Measurements from ENCODE around the gene POLDIP2.

The POLDIP2 gene

GRCh38 chr17:28397687-28398279 is 40.5 kb upstream of the POLDIP2 start:
- Histone ChIP-seq H3K27me3 (ENCODE audit: control insufficient read depth, insufficient read depth, low read length) (peaks cover 29% of the 10 kb centered on the region), H3K4me1 (ENCODE audit: control insufficient read depth, insufficient read depth, low read length) (peaks cover 12% of the 10 kb centered on the region), H3K4me3 (ENCODE audit: low read depth, low read length) (no peak overlapping the region), H3K36me3 (ENCODE audit: control insufficient read depth, insufficient read depth, low read length) (no peaks in the 10 kb centered on the region), H3K9me3 (ENCODE audit: control insufficient read depth, insufficient read depth, low read length) (no peaks in the 10 kb centered on the region), H3K9ac (ENCODE audit: low read depth, low read length) (no peak overlapping the region)

DNA sequence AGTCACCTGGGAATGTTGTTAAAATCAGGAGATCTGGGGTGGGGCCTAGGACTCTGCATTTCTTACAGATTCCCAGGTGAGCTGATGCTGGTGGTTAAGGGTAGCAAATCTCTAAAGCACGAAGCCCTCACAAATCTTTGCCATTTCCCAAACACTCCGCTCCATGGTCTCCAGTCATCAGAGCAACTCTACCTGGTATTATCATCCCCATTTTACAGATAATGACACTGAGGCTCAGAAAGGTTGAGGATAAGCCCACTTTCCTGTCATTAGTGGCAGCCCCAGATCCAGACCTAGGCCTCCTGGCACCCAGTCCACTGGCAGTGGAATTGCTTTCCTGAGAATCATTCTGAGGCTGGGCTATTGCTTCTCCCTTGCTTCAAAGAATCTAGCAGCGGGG is 39.9 kb upstream of the POLDIP2 start:
- Histone ChIP-seq H3K4me3 (ENCODE audit: low read depth, low read length) (no peak overlapping the region), H3K27me3 (ENCODE audit: control insufficient read depth, insufficient read depth, low read length) (peaks cover 26% of the 10 kb centered on the region), H3K9ac (ENCODE audit: low read depth, low read length) (no peak overlapping the region), H3K9me3 (ENCODE audit: control insufficient read depth, insufficient read depth, low read length) (no peaks in the 10 kb centered on the region), H3K36me3 (ENCODE audit: control insufficient read depth, insufficient read depth, low read length) (no peaks in the 10 kb centered on the region), H3K4me1 (ENCODE audit: control insufficient read depth, insufficient read depth, low read length) (peaks cover 8% of the 10 kb centered on the region)

DNA sequence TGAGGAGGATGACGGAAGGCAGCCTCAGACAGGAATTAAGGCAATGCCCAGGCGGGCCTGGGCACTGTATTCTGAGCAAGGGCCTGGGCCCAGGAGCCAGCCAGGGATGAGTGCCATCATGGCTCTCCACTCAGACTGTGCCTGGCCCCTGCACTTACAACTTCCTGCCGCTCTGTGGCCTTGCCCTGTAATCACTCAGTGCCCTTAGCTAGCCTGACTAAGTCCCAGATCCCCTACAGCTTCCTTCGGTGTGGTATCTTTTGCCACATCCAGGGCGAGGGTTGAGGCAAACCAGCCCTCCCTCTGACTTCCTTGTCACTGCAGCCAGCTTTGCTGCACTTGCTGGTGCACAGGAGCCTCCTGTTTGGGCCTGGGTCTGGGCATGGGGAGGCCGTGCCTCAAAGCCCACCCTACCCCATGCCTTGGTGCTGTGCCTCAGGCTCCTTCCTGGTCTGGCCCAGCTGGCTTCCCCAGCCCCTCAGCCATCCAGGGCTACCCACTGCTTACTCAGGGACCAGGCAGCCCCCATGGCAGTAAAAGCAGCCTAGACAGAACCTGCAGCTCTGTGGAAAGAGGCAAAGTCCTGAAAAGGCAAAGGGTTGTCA is 39.4 kb upstream of the POLDIP2 start:
- no peak overlapping the region for H3K9ac ChIP-seq (ENCODE audit: low read depth, low read length)
- no peaks in the 10 kb centered on the region for H3K36me3 ChIP-seq (ENCODE audit: control insufficient read depth, insufficient read depth, low read length)
- H3K4me1 ChIP-seq (ENCODE audit: control insufficient read depth, insufficient read depth, low read length) = peaks cover 3% of the 10 kb centered on the region
- H3K4me3 ChIP-seq (ENCODE audit: low read depth, low read length) = no peak overlapping the region
- H3K27me3 ChIP-seq (ENCODE audit: control insufficient read depth, insufficient read depth, low read length) = peaks cover 21% of the 10 kb centered on the region
- H3K9me3 ChIP-seq (ENCODE audit: control insufficient read depth, insufficient read depth, low read length) = no peaks in the 10 kb centered on the region

GRCh38 chr17:28395968-28396367 is 38.6 kb upstream of the POLDIP2 start:
- no peaks in the 10 kb centered on the region for H3K4me1 ChIP-seq (ENCODE audit: control insufficient read depth, insufficient read depth, low read length)
- H3K9ac ChIP-seq (ENCODE audit: low read depth, low read length) = no peak overlapping the region
- H3K4me3 ChIP-seq (ENCODE audit: low read depth, low read length) = no peak overlapping the region
- no peaks in the 10 kb centered on the region for H3K36me3 ChIP-seq (ENCODE audit: control insufficient read depth, insufficient read depth, low read length)
- H3K27me3 ChIP-seq (ENCODE audit: control insufficient read depth, insufficient read depth, low read length) = peaks cover 17% of the 10 kb centered on the region
- no peaks in the 10 kb centered on the region for H3K9me3 ChIP-seq (ENCODE audit: control insufficient read depth, insufficient read depth, low read length)

GRCh38 chr17:28395426-28395825 is 38.1 kb upstream of the POLDIP2 start:
- Histone ChIP-seq H3K4me1 (ENCODE audit: control insufficient read depth, insufficient read depth, low read length) (no peaks in the 10 kb centered on the region), H3K9me3 (ENCODE audit: control insufficient read depth, insufficient read depth, low read length) (no peaks in the 10 kb centered on the region), H3K9ac (ENCODE audit: low read depth, low read length) (no peak overlapping the region), H3K36me3 (ENCODE audit: control insufficient read depth, insufficient read depth, low read length) (no peaks in the 10 kb centered on the region), H3K4me3 (ENCODE audit: low read depth, low read length) (no peak overlapping the region), H3K27me3 (ENCODE audit: control insufficient read depth, insufficient read depth, low read length) (peaks cover 14% of the 10 kb centered on the region)

DNA sequence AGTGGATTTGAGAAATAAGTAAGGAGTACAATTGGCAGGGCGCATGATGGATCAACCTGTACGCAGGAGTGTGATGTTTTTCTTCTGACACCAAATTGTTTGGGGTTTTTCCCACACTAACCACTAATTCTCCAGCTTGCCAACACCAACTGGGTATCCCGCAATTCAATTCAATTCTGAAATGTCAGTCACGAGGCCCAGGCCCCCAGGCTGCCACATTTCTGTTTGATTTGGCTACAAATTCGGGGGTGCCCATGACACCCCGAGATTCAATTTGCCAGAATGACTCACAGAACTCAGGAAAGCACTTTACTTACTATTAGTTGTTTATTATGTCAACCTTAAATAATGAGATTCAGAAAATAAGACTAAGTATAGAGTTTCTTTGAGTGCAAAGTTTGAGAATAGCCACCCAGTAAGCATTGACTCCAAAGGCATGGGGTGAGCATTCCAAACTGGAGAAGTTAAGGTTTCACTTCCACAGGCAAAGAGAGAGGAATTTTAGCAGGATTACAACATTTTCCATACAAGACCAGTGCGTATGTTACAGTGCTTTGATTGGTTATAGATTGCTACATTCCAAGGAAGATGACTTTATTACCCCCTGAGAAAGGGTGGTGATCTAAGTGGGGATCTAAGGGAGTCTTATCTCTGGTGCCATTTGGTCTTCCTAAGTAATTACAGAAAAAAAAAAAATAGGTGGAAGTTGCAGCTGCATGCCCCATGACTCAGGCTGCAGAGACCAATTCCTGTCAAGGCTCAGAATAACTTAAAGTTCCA is 37.2 kb upstream of the POLDIP2 start:
- H3K9ac ChIP-seq (ENCODE audit: low read depth, low read length) = no peak overlapping the region
- no peaks in the 10 kb centered on the region for H3K36me3 ChIP-seq (ENCODE audit: control insufficient read depth, insufficient read depth, low read length)
- H3K9me3 ChIP-seq (ENCODE audit: control insufficient read depth, insufficient read depth, low read length) = no peaks in the 10 kb centered on the region

GRCh38 chr17:28392491-28392890 is 35.2 kb upstream of the POLDIP2 start:
- no peak overlapping the region for H3K9ac ChIP-seq (ENCODE audit: low read depth, low read length)
- no peaks in the 10 kb centered on the region for H3K4me1 ChIP-seq (ENCODE audit: control insufficient read depth, insufficient read depth, low read length)
- no peak overlapping the region for H3K4me3 ChIP-seq (ENCODE audit: low read depth, low read length)
- no peaks in the 10 kb centered on the region for H3K36me3 ChIP-seq (ENCODE audit: control insufficient read depth, insufficient read depth, low read length)
- H3K9me3 ChIP-seq (ENCODE audit: control insufficient read depth, insufficient read depth, low read length) = no peaks in the 10 kb centered on the region
- peaks cover 11% of the 10 kb centered on the region for H3K27me3 ChIP-seq (ENCODE audit: control insufficient read depth, insufficient read depth, low read length)

More for the DNA sequence above, 37.2 kb upstream of the POLDIP2 start:
- Histone ChIP-seq H3K27me3 (ENCODE audit: control insufficient read depth, insufficient read depth, low read length) (peaks cover 10% of the 10 kb centered on the region), H3K4me1 (ENCODE audit: control insufficient read depth, insufficient read depth, low read length) (no peaks in the 10 kb centered on the region), H3K4me3 (ENCODE audit: low read depth, low read length) (no peak overlapping the region)

DNA sequence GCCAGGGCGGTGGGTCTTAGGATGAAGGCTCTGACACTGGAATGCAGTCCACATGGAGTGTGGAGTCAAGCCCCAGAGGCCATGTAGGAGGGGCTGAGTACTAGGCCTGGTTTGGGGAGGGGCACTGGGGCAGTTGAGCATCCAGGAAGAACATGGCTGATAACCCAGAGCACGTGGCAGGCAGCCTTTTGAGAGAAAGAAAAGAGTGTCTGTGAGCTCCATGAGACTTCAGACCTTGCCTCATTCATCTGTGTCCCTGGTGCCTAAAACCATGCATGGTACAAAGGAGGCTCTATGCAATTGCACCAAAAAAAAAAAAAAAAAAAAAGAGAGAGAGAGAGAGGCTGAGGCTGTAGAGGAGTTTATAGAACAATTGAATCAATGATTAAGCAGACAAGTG is 34.1 kb upstream of the POLDIP2 start:
- H3K9me3 ChIP-seq (ENCODE audit: control insufficient read depth, insufficient read depth, low read length) = no peaks in the 10 kb centered on the region
- no peaks in the 10 kb centered on the region for H3K4me1 ChIP-seq (ENCODE audit: control insufficient read depth, insufficient read depth, low read length)
- H3K9ac ChIP-seq (ENCODE audit: low read depth, low read length) = no peak overlapping the region
- peaks cover 17% of the 10 kb centered on the region for H3K27me3 ChIP-seq (ENCODE audit: control insufficient read depth, insufficient read depth, low read length)
- H3K36me3 ChIP-seq (ENCODE audit: control insufficient read depth, insufficient read depth, low read length) = no peaks in the 10 kb centered on the region
- no peak overlapping the region for H3K4me3 ChIP-seq (ENCODE audit: low read depth, low read length)

DNA sequence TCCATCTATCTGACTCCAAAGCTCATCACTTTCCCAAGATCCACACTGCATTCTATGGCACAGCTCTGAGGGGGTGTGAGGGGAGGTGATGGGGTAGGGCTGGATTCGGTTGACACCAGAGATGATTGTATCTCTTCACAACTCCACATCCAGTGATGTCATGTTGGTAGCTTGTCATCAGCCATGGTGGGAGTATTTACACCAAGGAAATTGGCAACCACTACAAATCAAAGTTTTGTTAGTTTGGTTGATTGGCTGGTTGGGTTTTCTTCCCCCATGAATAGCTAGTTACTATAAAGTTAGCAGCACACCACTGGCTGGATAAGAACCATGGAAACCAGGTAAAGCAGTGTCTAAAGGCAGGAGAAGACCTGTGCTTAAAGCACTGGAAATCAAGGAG is 33.7 kb upstream of the POLDIP2 start:
- Histone ChIP-seq H3K9me3 (ENCODE audit: control insufficient read depth, insufficient read depth, low read length) (no peaks in the 10 kb centered on the region), H3K4me1 (ENCODE audit: control insufficient read depth, insufficient read depth, low read length) (no peaks in the 10 kb centered on the region), H3K27me3 (ENCODE audit: control insufficient read depth, insufficient read depth, low read length) (peaks cover 21% of the 10 kb centered on the region), H3K36me3 (ENCODE audit: control insufficient read depth, insufficient read depth, low read length) (no peaks in the 10 kb centered on the region), H3K9ac (ENCODE audit: low read depth, low read length) (no peak overlapping the region), H3K4me3 (ENCODE audit: low read depth, low read length) (no peak overlapping the region)

DNA sequence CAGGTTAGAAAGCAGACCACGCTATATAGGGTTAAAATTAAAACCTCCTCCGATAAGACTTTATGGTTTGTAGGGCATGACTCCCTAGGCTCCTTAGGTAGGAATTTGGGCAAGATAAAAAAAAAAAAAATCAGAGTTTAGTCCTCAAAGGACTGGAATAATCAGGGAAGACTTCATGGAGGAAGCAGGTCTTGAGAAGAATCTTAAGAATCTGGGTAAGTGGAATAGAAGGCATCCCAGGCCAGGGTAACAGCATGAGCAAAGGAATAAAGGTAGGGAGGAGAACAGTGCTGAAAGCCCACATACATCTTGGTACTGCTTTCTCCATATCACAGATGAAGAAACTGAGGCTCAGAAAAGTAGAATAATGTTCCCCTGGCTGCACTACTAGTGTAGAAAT is 33.2 kb upstream of the POLDIP2 start:
- Histone ChIP-seq H3K4me3 (ENCODE audit: low read depth, low read length) (no peak overlapping the region), H3K4me1 (ENCODE audit: control insufficient read depth, insufficient read depth, low read length) (no peaks in the 10 kb centered on the region), H3K9me3 (ENCODE audit: control insufficient read depth, insufficient read depth, low read length) (no peaks in the 10 kb centered on the region), H3K36me3 (ENCODE audit: control insufficient read depth, insufficient read depth, low read length) (no peaks in the 10 kb centered on the region), H3K27me3 (ENCODE audit: control insufficient read depth, insufficient read depth, low read length) (peaks cover 25% of the 10 kb centered on the region), H3K9ac (ENCODE audit: low read depth, low read length) (no peak overlapping the region)

GRCh38 chr17:28390141-28390540 is 32.8 kb upstream of the POLDIP2 start:
- Histone ChIP-seq H3K27me3 (ENCODE audit: control insufficient read depth, insufficient read depth, low read length) (peaks cover 30% of the 10 kb centered on the region), H3K36me3 (ENCODE audit: control insufficient read depth, insufficient read depth, low read length) (no peaks in the 10 kb centered on the region), H3K4me3 (ENCODE audit: low read depth, low read length) (no peak overlapping the region), H3K9me3 (ENCODE audit: control insufficient read depth, insufficient read depth, low read length) (no peaks in the 10 kb centered on the region), H3K9ac (ENCODE audit: low read depth, low read length) (no peak overlapping the region), H3K4me1 (ENCODE audit: control insufficient read depth, insufficient read depth, low read length) (no peaks in the 10 kb centered on the region)

DNA sequence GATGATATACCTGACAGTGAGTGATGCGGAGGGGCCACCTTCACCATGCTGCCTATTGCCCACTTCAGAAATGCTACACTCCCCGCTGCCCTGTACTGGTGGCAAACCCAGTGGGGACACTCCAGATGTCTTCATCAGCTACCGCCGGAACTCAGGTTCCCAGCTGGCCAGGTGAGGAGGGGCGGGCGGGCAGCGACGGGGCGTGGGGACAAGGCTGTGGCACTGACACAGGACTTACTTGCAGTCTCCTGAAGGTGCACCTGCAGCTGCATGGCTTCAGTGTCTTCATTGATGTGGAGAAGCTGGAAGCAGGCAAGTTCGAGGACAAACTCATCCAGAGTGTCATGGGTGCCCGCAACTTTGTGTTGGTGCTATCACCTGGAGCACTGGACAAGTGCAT is 30.8 kb upstream of the POLDIP2 start:
- H3K36me3 ChIP-seq (ENCODE audit: control insufficient read depth, insufficient read depth, low read length) = no peaks in the 10 kb centered on the region
- H3K9me3 ChIP-seq (ENCODE audit: control insufficient read depth, insufficient read depth, low read length) = no peaks in the 10 kb centered on the region
- H3K4me1 ChIP-seq (ENCODE audit: control insufficient read depth, insufficient read depth, low read length) = no peaks in the 10 kb centered on the region
- no peak overlapping the region for H3K9ac ChIP-seq (ENCODE audit: low read depth, low read length)
- H3K4me3 ChIP-seq (ENCODE audit: low read depth, low read length) = no peak overlapping the region
- H3K27me3 ChIP-seq (ENCODE audit: control insufficient read depth, insufficient read depth, low read length) = peaks cover 50% of the 10 kb centered on the region

Data from iPS-15b (cell line).